AG04449 (cell line): ENCODE data around the gene ATP8A2.

Source experiments
- CTCF ChIA-PET: fragments of 350-600 bp; formaldehyde crosslinking; extraction: SDS; loops from one replicate; lab custom pipeline; 2021; ENCODE audit warnings: antibody characterized with exemption; lab: Yijun Ruan, JAX
- POLR2A ChIA-PET: fragments of 400-600, 350-600 bp; formaldehyde crosslinking; extraction: SDS; loops from one replicate; lab custom pipeline; 2020; ENCODE audit warnings: antibody characterized with exemption, inconsistent platforms; lab: Yijun Ruan, JAX
- DNase-seq: peaks from one replicate; pipeline ENCODE4 v3.0.0-alpha.2; 2010; ENCODE audit warnings: low read depth, low spot score
- H3K4me3 ChIP-seq: 2 replicates; pipeline ENCODE4 v1.5.1; 2011; ENCODE audit warnings: low read depth, mild to moderate bottlenecking, control low read depth, low read length
- CTCF ChIP-seq: IDR thresholded peaks from one replicate; pipeline ENCODE4 v1.5.1; 2011; ENCODE audit warnings: mild to moderate bottlenecking, moderate library complexity, low read length, control low read depth, inconsistent platforms; ENCODE audit not compliant: insufficient read depth; ENCODE audit errors: missing control alignments

Gene ATP8A2

GRCh38 chr13:25689539-25689938 lies 317.8 kb downstream of the ATP8A2 start:
- no peak for DNase-seq
- no peak for TF ChIP-seq CTCF
- no peak overlapping the region for H3K4me3 ChIP-seq
- ChIA-PET CTCF (no interaction called here), POLR2A (no interaction called here)

DNA sequence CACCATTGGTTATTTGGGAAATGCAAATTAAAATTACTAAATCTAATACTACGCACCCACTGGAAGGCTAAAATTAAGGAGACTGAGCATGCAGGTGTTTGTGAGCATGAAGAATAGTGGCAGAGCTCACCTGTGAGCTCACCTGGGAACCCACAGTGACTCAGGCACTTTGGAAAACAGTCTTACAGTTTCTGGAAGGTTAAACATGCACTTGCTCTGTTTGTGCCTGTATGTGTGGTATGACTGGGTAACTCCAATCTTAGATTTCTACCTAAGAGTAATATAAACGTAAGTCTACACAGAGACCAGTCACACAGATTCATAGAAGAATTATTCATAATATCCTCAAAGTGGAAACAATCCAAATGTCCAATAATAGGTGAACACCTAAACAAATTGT lies 318.8 kb downstream of the ATP8A2 start:
- POLR2A ChIA-PET, result no interaction called here
- CTCF ChIA-PET, result no interaction called here

DNA sequence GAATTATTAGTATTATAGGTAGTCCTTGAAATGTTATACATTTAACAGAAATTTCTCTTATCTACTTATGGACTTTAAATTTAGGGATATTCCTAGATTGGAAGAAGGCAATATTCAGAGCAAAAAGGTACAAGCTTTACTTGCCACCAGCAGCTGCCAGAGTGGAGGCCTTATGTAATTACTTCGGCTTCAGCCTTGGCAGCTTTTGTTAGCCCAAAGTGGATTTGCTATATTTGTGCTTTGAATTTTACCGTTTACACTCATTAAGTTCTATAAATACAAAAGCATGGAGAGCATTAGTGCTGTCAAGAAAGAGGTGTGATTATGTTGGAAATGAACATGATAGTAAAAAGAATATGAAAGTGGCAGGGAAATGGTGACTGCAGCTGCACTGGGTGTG lies 319.9 kb downstream of the ATP8A2 start:
- ChIA-PET POLR2A (no interaction called here), CTCF (no interaction called here)
- no peak overlapping the region for H3K4me3 ChIP-seq
- TF ChIP-seq CTCF, result no peak
- DNase-seq, result no peak

More for the DNA sequence above, 318.8 kb downstream of the ATP8A2 start:
- no peak for TF ChIP-seq CTCF
- DNase-seq, result no peak
- H3K4me3 ChIP-seq, result no peak overlapping the region

DNA sequence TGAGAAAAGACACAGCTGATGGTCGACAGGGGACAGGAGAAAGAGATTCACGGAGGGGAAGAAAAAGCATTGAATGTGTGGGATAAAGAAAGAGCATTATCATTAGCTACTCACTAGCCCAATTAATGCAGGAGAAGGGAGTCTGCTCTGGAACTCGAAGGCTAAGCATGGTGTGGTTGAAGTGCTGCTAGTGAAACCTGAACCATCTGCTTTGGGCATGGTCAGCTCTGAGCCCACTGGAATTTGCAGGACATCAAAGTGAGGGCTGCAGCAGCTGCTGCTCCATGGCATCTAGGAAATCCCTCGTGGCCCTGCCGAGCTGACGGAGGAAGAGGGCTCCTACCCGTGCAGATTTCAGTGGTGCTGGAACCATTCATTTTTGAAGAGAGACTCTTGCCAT lies 320.3 kb downstream of the ATP8A2 start:
- POLR2A ChIA-PET, result no interaction called here
- CTCF ChIA-PET, result no interaction called here
- no peak for TF ChIP-seq CTCF
- H3K4me3 ChIP-seq, result no peak overlapping the region
- DNase-seq, result no peak

- ChIA-PET CTCF (no interaction called here), POLR2A (no interaction called here)
- H3K4me3 ChIP-seq, result no peak overlapping the region
- no peak for DNase-seq
- TF ChIP-seq CTCF, result no peak
Measured at GRCh38 chr13:25699056-25699455, 327.3 kb downstream of the ATP8A2 start.

DNA sequence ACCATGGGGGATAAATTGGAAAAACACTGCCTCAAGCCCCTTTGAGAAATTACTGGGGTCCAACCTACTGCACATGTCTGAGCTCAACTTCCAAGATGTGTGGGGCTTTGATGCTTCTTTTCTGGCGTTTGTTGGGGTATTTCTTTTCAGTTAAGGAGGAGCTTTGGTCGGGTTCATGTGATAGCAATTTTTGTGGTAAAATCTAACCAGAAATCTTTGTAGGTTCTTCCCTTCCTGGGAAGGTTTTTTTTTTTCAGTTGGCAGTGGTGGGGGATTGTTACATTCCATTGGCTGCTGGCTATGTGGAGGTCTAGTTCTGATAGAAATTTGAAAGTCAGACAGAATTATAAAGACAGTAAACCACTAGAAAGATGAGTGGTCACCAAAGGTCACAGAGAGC lies 327.8 kb downstream of the ATP8A2 start:
- DNase-seq, result no peak
- TF ChIP-seq CTCF, result no peak
- no peak overlapping the region for H3K4me3 ChIP-seq
- CTCF ChIA-PET, result no interaction called here
- POLR2A ChIA-PET, result no interaction called here
